Stimulated activated memory B cell treated with anti-CD40 and anti-IgM and Interleukin-4, amounts not matched to agents 10 μg/mL and 1 μg/mL and 100 μg/mL, for 72 hours (primary cell): ENCODE results near the gene CAT.

ENCODE experiments used
- ATAC-seq: fragments of 150-1000 bp; cut with Tn5 transposase; 2 replicates; pipeline ENCODE4 v1.10.0; 2021
- H3K27ac Mint-ChIP-seq: one replicate; pipeline ENCODE4 v1.8.0; 2022; ENCODE audit warnings: mild to moderate bottlenecking, mixed read lengths
- H3K27me3 Mint-ChIP-seq: one replicate; pipeline ENCODE4 v1.8.0; 2022; ENCODE audit warnings: mixed read lengths
- H3K36me3 Mint-ChIP-seq: one replicate; pipeline ENCODE4 v1.8.0; 2022; ENCODE audit warnings: mixed read lengths
- H3K4me1 Mint-ChIP-seq: one replicate; pipeline ENCODE4 v1.8.0; 2022; ENCODE audit warnings: mixed read lengths
- H3K4me3 Mint-ChIP-seq: one replicate; pipeline ENCODE4 v1.8.0; 2022; ENCODE audit warnings: mild to moderate bottlenecking, moderate library complexity, mixed read lengths
- H3K9me3 Mint-ChIP-seq: one replicate; pipeline ENCODE4 v1.8.0; 2022; ENCODE audit warnings: mixed read lengths

Gene CAT

GRCh38 chr11:34439610-34440198, 970 bp downstream of the CAT start:
- peak overlapping the region; percentile 90 for H3K4me3 Mint-ChIP-seq
- no peaks in the 10 kb centered on the region for H3K9me3 Mint-ChIP-seq
- H3K4me1 Mint-ChIP-seq = peaks cover 55% of the 10 kb centered on the region
- ATAC-seq = no peak
- no peaks in the 10 kb centered on the region for H3K27me3 Mint-ChIP-seq
- peaks cover 11% of the 10 kb centered on the region for H3K36me3 Mint-ChIP-seq
- peak overlapping the region; percentile 97 for H3K27ac Mint-ChIP-seq

- Mint-ChIP-seq H3K27me3 (no peaks in the 10 kb centered on the region), H3K27ac (no peak overlapping the region), H3K9me3 (no peaks in the 10 kb centered on the region), H3K4me1 (peaks cover 68% of the 10 kb centered on the region), H3K4me3 (no peak overlapping the region), H3K36me3 (peaks cover 11% of the 10 kb centered on the region)
- ATAC-seq = no peak
Observed at GRCh38 chr11:34441814-34442213, 3.1 kb downstream of the CAT start.

GRCh38 chr11:34443136-34443535, 4.4 kb downstream of the CAT start:
- Mint-ChIP-seq H3K4me1 (peaks cover 81% of the 10 kb centered on the region), H3K27me3 (no peaks in the 10 kb centered on the region), H3K27ac (no peak overlapping the region), H3K4me3 (peak overlapping the region; percentile 2), H3K36me3 (peaks cover 17% of the 10 kb centered on the region), H3K9me3 (no peaks in the 10 kb centered on the region)
- no peak for ATAC-seq

GRCh38 chr11:34444428-34444827, 5.7 kb downstream of the CAT start:
- Mint-ChIP-seq H3K4me3 (no peak overlapping the region), H3K36me3 (peaks cover 17% of the 10 kb centered on the region), H3K4me1 (peaks cover 92% of the 10 kb centered on the region), H3K27ac (no peak overlapping the region), H3K9me3 (no peaks in the 10 kb centered on the region), H3K27me3 (no peaks in the 10 kb centered on the region)
- no peak for ATAC-seq

GRCh38 chr11:34445956-34446355, 7.2 kb downstream of the CAT start:
- no peak overlapping the region for H3K4me3 Mint-ChIP-seq
- H3K9me3 Mint-ChIP-seq = no peaks in the 10 kb centered on the region
- ATAC-seq = no peak
- no peak overlapping the region for H3K27ac Mint-ChIP-seq
- peaks cover 83% of the 10 kb centered on the region for H3K4me1 Mint-ChIP-seq
- peaks cover 29% of the 10 kb centered on the region for H3K36me3 Mint-ChIP-seq
- no peaks in the 10 kb centered on the region for H3K27me3 Mint-ChIP-seq

GRCh38 chr11:34446386-34446785, 7.7 kb downstream of the CAT start:
- Mint-ChIP-seq H3K27ac (no peak overlapping the region), H3K27me3 (no peaks in the 10 kb centered on the region), H3K9me3 (no peaks in the 10 kb centered on the region), H3K4me1 (peaks cover 79% of the 10 kb centered on the region), H3K36me3 (peaks cover 27% of the 10 kb centered on the region), H3K4me3 (no peak overlapping the region)
- no peak for ATAC-seq

GRCh38 chr11:34447044-34447443, 8.3 kb downstream of the CAT start:
- no peak for ATAC-seq
- no peaks in the 10 kb centered on the region for H3K9me3 Mint-ChIP-seq
- H3K4me1 Mint-ChIP-seq = peaks cover 76% of the 10 kb centered on the region
- H3K27me3 Mint-ChIP-seq = no peaks in the 10 kb centered on the region
- H3K36me3 Mint-ChIP-seq = peaks cover 29% of the 10 kb centered on the region
- H3K27ac Mint-ChIP-seq = no peak overlapping the region
- H3K4me3 Mint-ChIP-seq = no peak overlapping the region

- peak overlapping the region; percentile 54 for H3K27ac Mint-ChIP-seq
- peaks cover 64% of the 10 kb centered on the region for H3K4me1 Mint-ChIP-seq
- no peaks in the 10 kb centered on the region for H3K9me3 Mint-ChIP-seq
- H3K36me3 Mint-ChIP-seq = peaks cover 33% of the 10 kb centered on the region
- H3K4me3 Mint-ChIP-seq = no peak overlapping the region
- no peaks in the 10 kb centered on the region for H3K27me3 Mint-ChIP-seq
- ATAC-seq = no peak
Observed at GRCh38 chr11:34448223-34448994, 9.7 kb downstream of the CAT start.

GRCh38 chr11:34449013-34449412, 10.3 kb downstream of the CAT start:
- peaks cover 39% of the 10 kb centered on the region for H3K36me3 Mint-ChIP-seq
- peak; percentile 45 for ATAC-seq
- H3K27me3 Mint-ChIP-seq = no peaks in the 10 kb centered on the region
- peak overlapping the region; percentile 54 for H3K27ac Mint-ChIP-seq
- H3K4me1 Mint-ChIP-seq = peaks cover 58% of the 10 kb centered on the region
- no peak overlapping the region for H3K4me3 Mint-ChIP-seq
- no peaks in the 10 kb centered on the region for H3K9me3 Mint-ChIP-seq

- Mint-ChIP-seq H3K27ac (no peak overlapping the region), H3K9me3 (no peaks in the 10 kb centered on the region), H3K36me3 (peaks cover 52% of the 10 kb centered on the region), H3K27me3 (no peaks in the 10 kb centered on the region), H3K4me1 (peaks cover 37% of the 10 kb centered on the region), H3K4me3 (no peak overlapping the region)
- ATAC-seq = no peak
Observed at GRCh38 chr11:34451053-34451452, 12.3 kb downstream of the CAT start.

- Mint-ChIP-seq H3K9me3 (no peaks in the 10 kb centered on the region), H3K4me3 (no peak overlapping the region), H3K4me1 (peaks cover 6% of the 10 kb centered on the region), H3K36me3 (peaks cover 63% of the 10 kb centered on the region), H3K27me3 (no peaks in the 10 kb centered on the region), H3K27ac (no peak overlapping the region)
- ATAC-seq = no peak
Observed at GRCh38 chr11:34454308-34455032, 15.7 kb downstream of the CAT start.

GRCh38 chr11:34457607-34458006, 18.9 kb downstream of the CAT start:
- H3K36me3 Mint-ChIP-seq = peaks cover 68% of the 10 kb centered on the region
- no peaks in the 10 kb centered on the region for H3K27me3 Mint-ChIP-seq
- H3K27ac Mint-ChIP-seq = no peak overlapping the region
- ATAC-seq = no peak
- H3K4me3 Mint-ChIP-seq = no peak overlapping the region
- no peaks in the 10 kb centered on the region for H3K4me1 Mint-ChIP-seq
- no peaks in the 10 kb centered on the region for H3K9me3 Mint-ChIP-seq

- ATAC-seq = no peak
- peaks cover 70% of the 10 kb centered on the region for H3K36me3 Mint-ChIP-seq
Observed at GRCh38 chr11:34458525-34458924, 19.8 kb downstream of the CAT start.

GRCh38 chr11:34459507-34460162, 20.9 kb downstream of the CAT start:
- no peak overlapping the region for H3K27ac Mint-ChIP-seq
- peaks cover 4% of the 10 kb centered on the region for H3K4me1 Mint-ChIP-seq
- H3K4me3 Mint-ChIP-seq = no peak overlapping the region
- no peaks in the 10 kb centered on the region for H3K27me3 Mint-ChIP-seq
- ATAC-seq = no peak
- H3K36me3 Mint-ChIP-seq = peaks cover 70% of the 10 kb centered on the region
- no peaks in the 10 kb centered on the region for H3K9me3 Mint-ChIP-seq

More at GRCh38 chr11:34458525-34458924, 19.8 kb downstream of the CAT start:
- Mint-ChIP-seq H3K4me3 (no peak overlapping the region), H3K27me3 (no peaks in the 10 kb centered on the region), H3K27ac (no peak overlapping the region), H3K4me1 (no peaks in the 10 kb centered on the region), H3K9me3 (no peaks in the 10 kb centered on the region)

GRCh38 chr11:34460278-34460677, 21.5 kb downstream of the CAT start:
- no peak overlapping the region for H3K27ac Mint-ChIP-seq
- no peak overlapping the region for H3K4me3 Mint-ChIP-seq
- H3K4me1 Mint-ChIP-seq = peaks cover 7% of the 10 kb centered on the region
- H3K27me3 Mint-ChIP-seq = no peaks in the 10 kb centered on the region
- no peak for ATAC-seq
- peaks cover 70% of the 10 kb centered on the region for H3K36me3 Mint-ChIP-seq
- no peaks in the 10 kb centered on the region for H3K9me3 Mint-ChIP-seq
